ENCODE measurements around the gene SPTBN2. TPM values are rescaled to one million over a fixed set of nuclear protein-coding genes. Genes with fewer than 3 reads are reported as not detected.
"Not testable (repeated sequence)": the region's sequence is repeated elsewhere in the genome, so short reads cannot be mapped to it uniquely, and the experiment has no call there.

SPTBN2 gene
- total RNA-seq, 1 donor from 2014 or later: 3.2 TPM

GRCh38 chr11:66646828-66647227, 82.2 kb downstream of the SPTBN2 start:
- no peak for DNase-seq (ENCODE audit: low spot score in 2 of 2)
- TF ChIP-seq CTCF (IDR thresholded peaks at IDR 0.05): no peak
- Histone ChIP-seq H3K36me3 (peaks cover 67 to 88% of the 10 kb centered on the region in 2 donors), H3K27ac (no peak overlapping the region), H3K4me3 (no peak overlapping the region), H3K9me3 (no peaks in the 10 kb centered on the region), H3K4me1 (peaks cover 30 to 35% of the 10 kb centered on the region in 2 donors), H3K27me3 (no peaks in the 10 kb centered on the region)
- intact Hi-C loops (cut with DNase I): no loop called here

GRCh38 chr11:66643745-66644437, 85.1 kb downstream of the SPTBN2 start:
- DNase-seq (ENCODE audit: low spot score in 2 of 2): no peak
- H3K36me3 ChIP-seq: peaks cover 69 to 82% of the 10 kb centered on the region in 2 donors

GRCh38 chr11:66641834-66642233, 87.2 kb downstream of the SPTBN2 start:
- Histone ChIP-seq H3K9me3 (no peaks in the 10 kb centered on the region), H3K4me1 (peaks cover 47 to 55% of the 10 kb centered on the region in 2 donors), H3K4me3 (peak overlapping the region; percentile 72 to 96), H3K27me3 (no peaks in the 10 kb centered on the region), H3K27ac (no peak overlapping the region), H3K36me3 (peaks cover 61 to 66% of the 10 kb centered on the region in 2 donors)
- intact Hi-C loops (cut with DNase I): no loop called here
- no peak for DNase-seq (ENCODE audit: low spot score in 2 of 2)
- TF ChIP-seq CTCF (IDR thresholded peaks at IDR 0.05): no peak

More at GRCh38 chr11:66643745-66644437, 85.1 kb downstream of the SPTBN2 start:
- no peaks in the 10 kb centered on the region for H3K9me3 ChIP-seq
- H3K4me1 ChIP-seq: peaks cover 47 to 55% of the 10 kb centered on the region in 2 donors
- intact Hi-C loops (cut with DNase I): no loop called here
- H3K4me3 ChIP-seq: peak overlapping the region in 1 of 2 donors; percentile 72
- TF ChIP-seq CTCF (IDR thresholded peaks at IDR 0.05): no peak
- no peak overlapping the region for H3K27ac ChIP-seq
- H3K27me3 ChIP-seq: no peaks in the 10 kb centered on the region

GRCh38 chr11:66639814-66640340, 89.1 kb downstream of the SPTBN2 start:
- intact Hi-C loops (cut with DNase I); H3K9me3 ChIP-seq; H3K27me3 ChIP-seq; DNase-seq (ENCODE audit: low spot score in 2 of 2): not testable (repeated sequence)
- H3K4me1 ChIP-seq: peaks cover 39 to 49% of the 10 kb centered on the region in 2 donors
- peaks cover 41 to 46% of the 10 kb centered on the region in 2 donors for H3K36me3 ChIP-seq
- peak overlapping the region in 1 of 2 donors; percentile 88 for H3K27ac ChIP-seq
- peak overlapping the region; percentile 72 to 96 for H3K4me3 ChIP-seq

GRCh38 chr11:66639066-66639813, 89.8 kb downstream of the SPTBN2 start:
- intact Hi-C loops (cut with DNase I): no loop called here
- no peak for DNase-seq (ENCODE audit: low spot score in 2 of 2)
- peak in 1 of 3 experiments; percentile 8 for TF ChIP-seq CTCF (IDR thresholded peaks at IDR 0.05)
- H3K9me3 ChIP-seq: no peaks in the 10 kb centered on the region
- H3K4me1 ChIP-seq: peaks cover 33 to 42% of the 10 kb centered on the region in 2 donors
- peaks cover 35 to 40% of the 10 kb centered on the region in 2 donors for H3K36me3 ChIP-seq
- peak overlapping the region; percentile 72 to 96 for H3K4me3 ChIP-seq
- peak overlapping the region; percentile 86 to 88 for H3K27ac ChIP-seq
- H3K27me3 ChIP-seq: no peaks in the 10 kb centered on the region
